GM21529 (cell line): Measurements from ENCODE around the gene AQP1.

Experiments used
- ATAC-seq: cut with Tn5 transposase; IDR thresholded peaks from one replicate; pipeline ENCODE4 v1.9.1; 2021; ENCODE audit not compliant: unreplicated experiment

The AQP1 gene

DNA sequence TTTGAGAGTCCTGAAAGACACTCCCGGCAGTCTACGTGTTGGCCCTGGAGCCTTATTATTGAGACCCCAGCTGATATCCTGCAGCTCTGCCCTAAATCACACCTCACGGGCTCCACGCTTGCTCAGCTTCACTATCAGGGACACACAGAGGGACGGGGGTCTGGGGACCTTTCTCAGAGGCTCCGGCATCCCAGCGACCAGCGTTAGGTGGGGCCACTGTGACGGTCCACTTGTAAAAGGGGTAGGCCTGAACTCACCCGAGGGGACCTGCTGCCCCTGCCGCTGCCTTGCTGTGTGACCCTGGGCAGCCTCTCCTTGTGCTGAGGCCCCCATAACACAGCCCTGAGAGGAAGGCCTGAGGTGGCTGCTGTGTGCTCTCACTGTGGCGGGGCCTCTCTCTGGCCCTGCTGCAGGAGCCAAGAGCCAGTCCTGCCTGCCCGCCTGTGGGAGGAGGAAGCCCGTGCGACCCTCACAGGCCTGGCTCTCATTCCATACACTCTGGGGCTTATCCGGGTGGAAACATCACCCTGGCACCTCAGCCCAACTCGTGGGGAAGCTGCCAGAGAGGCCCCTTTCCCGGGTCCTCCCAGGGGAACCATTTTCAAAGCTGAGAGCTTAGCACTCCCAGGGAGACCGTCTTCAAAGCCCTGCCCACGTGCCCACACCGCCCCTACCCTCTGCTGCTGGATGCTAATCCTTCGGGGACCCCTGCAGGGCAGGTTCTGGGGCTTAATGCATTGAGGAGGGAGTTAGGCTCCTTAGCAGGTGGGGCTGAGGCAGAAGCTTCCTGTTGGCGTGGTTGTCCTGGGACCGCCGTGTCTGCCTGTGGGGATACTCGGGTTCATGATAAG is 21.7 kb downstream of the AQP1 start:
- no peak for ATAC-seq

DNA sequence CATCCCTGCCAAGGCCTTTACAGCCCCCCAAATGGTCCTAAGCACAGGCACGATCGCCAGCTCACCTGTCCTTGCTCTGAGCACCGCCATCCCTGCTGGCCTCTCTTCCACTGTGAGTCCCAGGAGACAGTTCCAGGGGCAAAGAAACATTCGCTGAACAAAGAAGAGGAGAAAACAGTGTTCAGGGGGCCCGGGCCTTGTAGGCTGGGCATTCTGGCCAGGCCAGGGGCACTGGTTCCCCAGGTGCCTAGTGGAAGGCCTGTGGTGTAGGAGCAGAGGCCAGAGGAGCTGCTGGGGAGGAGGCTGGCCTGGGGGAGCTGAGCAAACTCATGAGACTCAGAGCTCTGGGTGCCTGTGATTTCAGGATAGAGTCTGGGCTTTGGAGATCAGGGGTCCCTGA is 22.6 kb downstream of the AQP1 start:
- no peak for ATAC-seq

DNA sequence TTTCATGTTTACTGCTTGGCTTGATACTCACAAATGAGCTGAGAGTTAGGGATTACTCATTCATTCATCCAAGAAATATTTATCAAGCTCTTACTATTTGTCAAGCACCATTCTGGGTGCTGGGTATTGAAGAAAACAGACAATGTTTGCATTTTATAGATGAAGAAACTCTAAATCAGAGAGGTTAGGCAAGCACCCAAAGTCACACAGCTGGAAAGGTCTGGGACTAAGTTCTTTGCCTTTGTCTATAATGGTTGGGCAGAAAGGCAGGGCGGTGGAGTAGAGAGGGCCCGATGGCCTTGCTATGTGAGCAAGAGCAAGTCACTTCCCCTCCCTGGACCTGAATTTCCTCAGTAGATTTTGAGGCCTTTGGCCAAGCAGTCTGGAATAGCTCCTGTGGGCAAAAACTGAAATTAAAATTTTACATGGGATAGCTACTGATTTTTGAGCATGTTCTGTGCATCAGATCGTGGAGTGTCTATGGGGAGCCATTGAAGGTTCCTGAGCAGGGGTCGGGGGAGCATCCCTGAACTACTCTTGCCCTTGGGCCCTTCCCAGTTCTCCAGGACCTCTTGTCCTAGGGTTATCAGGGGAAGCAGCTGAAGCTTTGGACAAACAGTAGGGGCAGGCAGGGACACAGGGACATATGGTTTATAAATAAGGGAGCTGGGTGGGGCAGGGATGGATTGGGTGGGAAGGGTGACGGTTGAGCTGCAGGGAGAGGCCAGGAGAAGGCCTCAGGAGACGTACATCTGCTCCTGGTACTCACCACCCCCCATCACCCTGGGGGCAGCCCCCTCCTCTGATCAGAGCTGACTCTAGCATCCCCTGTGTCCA is 23.3 kb downstream of the AQP1 start:
- ATAC-seq: no peak

DNA sequence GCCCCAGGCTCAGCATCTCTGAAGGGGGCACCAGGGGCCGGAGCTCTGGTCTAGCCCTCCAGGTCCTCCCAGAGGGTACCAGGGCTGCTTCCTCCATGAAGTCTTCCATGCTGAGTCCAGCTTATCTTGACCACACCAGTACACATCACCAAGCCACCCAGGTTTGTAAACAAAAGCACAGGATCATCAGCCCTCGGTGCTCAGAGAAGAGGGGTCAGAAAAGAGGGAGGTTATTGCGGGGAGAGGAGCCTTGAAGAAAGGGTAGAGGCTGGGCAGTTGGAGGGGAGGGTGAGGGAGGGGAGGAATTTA is 23.9 kb downstream of the AQP1 start:
- no peak for ATAC-seq

GRCh38 chr7:30936650-30937245 is 25.1 kb downstream of the AQP1 start:
- ATAC-seq: no peak

- ATAC-seq: no peak
Measured at GRCh38 chr7:30937416-30937815, 25.8 kb downstream of the AQP1 start.

DNA sequence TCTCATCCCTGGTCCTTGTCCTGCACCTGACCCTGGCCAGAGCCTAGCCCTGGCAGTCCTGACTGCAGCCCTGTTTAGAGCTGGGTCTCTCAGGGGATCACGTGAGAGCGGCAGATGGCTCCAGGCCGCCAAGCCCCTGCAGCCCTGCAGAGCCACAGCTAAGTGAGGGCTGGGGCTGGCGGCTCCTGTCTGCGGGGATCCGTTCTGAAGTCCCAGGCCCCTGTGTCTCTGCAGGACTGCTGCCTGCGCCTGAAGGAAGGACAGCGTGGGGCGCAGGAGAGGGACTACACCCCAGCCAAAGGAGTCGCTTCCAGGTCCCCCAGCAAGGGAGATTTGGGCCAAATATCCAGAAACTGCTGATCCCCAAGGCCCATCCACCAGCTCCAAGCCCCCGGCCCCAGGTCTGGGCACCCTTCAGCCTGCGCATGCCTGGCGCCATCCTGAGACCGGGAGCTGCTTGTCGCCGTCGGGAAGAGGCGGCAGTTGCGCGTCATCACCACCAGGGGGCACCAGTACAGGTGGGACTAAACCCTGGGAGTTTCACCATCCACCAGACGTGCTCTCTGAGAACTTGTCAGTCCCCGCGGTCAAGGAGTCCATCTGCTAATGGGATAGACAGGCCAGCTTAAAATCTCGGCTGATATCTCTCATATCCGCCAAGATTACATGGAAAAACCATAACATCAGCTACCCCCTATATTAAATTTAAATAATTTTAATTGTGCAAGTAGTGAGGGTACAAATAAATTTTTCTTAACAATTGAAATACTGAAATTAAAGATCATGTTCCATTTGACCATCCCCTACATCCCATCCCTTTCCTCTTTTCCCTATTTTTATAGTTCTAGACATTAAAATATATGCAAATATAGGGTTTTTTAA is 27.0 kb downstream of the AQP1 start:
- ATAC-seq: peak; percentile 92

DNA sequence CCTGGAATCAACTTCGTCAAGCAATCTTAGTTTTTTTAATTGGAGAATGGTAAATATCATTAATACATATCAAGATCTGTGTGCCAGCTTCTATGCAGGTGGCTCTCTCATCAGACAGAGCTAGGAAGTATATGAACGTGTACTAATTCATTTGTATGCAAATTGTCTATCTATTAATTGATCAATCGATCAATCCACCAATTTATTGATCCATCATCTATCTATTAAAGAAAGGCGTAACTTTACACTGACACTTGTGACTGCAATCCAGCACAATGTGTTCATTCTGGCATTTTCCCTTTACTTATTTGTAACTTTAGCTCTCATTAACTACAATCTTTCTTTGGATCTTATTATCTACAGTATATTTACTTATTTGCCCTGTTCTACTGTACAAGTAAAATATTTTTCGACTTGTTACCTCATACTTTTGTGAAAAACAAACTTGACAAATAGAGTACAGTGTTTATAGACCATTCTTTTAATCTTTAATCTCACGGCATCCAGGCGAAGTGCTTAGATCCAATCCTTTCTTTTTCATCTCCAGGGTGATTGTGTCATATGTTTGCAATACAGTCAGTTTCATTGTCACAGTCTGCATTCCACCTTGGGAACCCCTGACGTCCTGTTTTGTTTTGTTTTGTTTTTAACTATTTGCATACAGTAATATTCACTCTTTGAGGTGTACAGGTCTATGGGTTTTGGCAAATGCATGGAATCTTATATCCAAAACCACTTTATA is 30.1 kb downstream of the AQP1 start:
- no peak for ATAC-seq

DNA sequence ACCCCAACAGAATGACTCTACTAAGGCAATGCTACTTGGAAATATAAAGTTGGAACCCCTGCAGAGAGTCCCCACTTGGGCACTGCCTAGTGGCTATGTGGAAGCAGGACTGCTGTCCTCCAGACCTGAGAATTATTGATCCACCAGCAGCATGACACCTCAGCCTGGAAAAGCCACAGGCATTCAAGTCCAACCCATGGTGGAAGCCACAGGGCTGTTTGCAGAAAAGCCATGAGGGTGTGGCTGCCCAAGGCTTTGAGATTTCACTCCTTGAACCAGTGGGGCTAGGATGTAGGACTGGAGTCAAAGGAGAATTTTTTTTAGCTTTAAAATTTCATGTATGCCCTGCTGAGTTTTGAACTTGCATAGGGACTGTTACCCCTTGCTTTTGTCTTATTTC is 38.5 kb downstream of the AQP1 start:
- no peak for ATAC-seq

DNA sequence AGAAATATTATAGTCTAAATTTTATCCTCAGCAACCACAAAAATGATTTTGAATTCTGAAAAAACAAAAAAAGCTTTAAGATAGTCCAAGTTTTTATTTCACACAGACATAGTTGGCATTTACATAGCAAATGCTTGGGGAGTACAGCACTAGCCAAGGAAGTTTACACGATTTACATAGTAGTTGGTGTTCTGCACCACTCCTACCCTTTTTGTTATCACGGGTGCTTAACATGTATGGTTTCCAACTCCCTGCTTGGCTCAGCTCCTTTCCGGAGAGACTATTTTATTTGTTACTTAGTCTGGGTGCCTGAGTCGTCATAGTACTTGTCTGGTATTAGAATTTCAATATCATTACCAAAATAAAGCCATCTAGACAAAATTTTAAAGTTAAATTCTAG is 43.3 kb downstream of the AQP1 start:
- ATAC-seq: no peak

GRCh38 chr7:30956704-30957103 is 45.1 kb downstream of the AQP1 start:
- ATAC-seq: no peak

DNA sequence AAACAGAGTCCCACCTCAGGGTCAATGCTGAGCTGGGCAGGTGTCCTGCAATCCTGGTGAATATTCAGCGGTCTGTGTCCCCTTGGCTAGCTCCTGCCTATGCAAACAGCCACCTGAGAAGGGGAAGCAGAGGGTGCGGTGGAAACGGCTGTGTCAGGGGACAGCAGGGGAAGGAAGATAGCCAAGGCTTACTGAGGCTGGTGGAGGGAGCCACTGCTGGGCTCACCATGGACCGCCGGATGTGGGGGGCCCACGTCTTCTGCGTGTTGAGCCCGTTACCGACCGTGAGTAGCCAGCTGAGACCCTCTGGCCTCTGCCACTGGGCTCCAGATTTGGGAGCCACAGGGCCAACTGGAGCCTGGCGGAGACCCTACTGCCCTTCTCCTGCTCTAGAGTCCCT is 52.2 kb downstream of the AQP1 start, which contains the start of gene GHRHR:
Gene GHRHR, plus strand, starts transcription at position 112 of the 400 bp plus-strand sequence. Its CDS starts 116 bp downstream, at position 228.
- ATAC-seq: no peak

DNA sequence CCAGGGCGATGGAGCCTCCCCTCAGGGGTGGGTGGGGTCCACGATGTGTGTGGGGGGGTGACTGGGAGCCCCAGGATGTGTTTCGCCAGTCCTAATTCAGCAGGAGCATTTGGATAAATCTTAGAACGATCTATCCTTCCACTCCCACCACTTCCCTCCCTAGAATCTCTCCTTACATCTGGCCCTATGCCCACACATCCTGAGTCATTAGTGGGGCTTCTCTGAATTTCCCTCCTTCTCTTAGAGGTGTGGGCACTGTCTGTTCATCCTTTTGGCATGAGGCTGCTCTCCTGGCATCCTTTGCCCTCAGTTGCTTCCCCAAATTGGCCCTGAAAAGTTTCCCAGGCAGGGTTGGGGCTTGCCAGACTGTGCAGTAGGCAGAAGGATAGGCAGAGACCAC is 53.7 kb downstream of the AQP1 start:
- no peak for ATAC-seq

GRCh38 chr7:30965883-30966282 is 54.2 kb downstream of the AQP1 start:
- no peak for ATAC-seq

- no peak for ATAC-seq
Measured at GRCh38 chr7:30968294-30968693, 56.6 kb downstream of the AQP1 start.

DNA sequence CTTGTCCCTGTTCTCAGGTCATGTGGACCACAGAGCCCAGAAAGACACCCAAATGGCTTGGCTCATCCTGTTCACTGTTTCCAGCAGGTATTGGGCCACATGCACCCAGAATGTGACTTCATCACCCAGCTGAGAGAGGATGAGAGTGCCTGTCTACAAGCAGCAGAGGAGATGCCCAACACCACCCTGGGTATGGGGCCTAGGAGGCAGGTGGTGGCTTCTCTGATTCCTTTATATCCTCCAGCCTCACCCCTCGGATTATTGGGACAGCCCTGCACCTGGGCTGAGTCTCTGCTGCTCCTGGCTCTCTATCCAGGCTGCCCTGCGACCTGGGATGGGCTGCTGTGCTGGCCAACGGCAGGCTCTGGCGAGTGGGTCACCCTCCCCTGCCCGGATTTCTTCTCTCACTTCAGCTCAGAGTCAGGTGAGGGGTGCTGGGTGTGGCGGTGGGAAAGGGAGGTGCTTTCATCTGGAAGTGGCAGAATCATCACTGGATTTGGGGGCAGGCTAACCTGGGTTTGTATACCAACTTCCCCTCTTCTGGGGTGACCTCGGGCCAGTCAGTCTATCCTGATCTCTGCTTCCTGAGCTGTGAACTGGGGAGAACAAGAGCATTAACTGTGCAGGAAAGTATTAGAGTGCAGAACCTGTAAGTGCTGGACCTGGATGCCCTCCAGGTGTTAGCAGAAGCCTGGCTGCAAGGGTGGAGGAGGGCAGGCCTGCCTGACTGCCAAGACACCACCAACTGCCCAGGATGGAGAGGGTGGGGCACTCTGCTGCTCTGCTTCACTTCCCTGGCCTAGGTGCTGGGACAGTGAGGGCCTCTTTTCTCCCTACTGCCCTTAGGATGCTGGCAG is 57.3 kb downstream of the AQP1 start:
- no peak for ATAC-seq

- ATAC-seq: no peak
Measured at GRCh38 chr7:30969604-30969970, 57.9 kb downstream of the AQP1 start.

- ATAC-seq: no peak
Measured at GRCh38 chr7:30970074-30970473, 58.4 kb downstream of the AQP1 start.

- ATAC-seq: no peak
Measured at GRCh38 chr7:30970594-30971094, 59.0 kb downstream of the AQP1 start.
